GM10847 (cell line): Measurements from ENCODE around the gene IFI6.
A peak's percentile ranks its signal among the peaks of the same experiment; 100 is the strongest.

Experiments used
- POLR2A ChIP-seq: IDR thresholded peaks from 2 replicates; pipeline ENCODE4 v1.6.1; 2011; ENCODE audit not compliant: insufficient read length; ENCODE audit errors: extremely low read depth

IFI6 gene

GRCh38 chr1:27682351-27682944, 10.5 kb upstream of the IFI6 start:
- TF ChIP-seq POLR2A, result no peak

GRCh38 chr1:27678747-27679146, 6.8 kb upstream of the IFI6 start:
- no peak for TF ChIP-seq POLR2A

GRCh38 chr1:27676410-27676809, 4.4 kb upstream of the IFI6 start:
- TF ChIP-seq POLR2A, result no peak

GRCh38 chr1:27672750-27673112, 739 bp upstream of the IFI6 start:
- TF ChIP-seq POLR2A, result no peak

- no peak for TF ChIP-seq POLR2A
Measured at GRCh38 chr1:27669876-27670275, 2.1 kb downstream of the IFI6 start.

GRCh38 chr1:27668808-27669723, 2.9 kb downstream of the IFI6 start:
- no peak for TF ChIP-seq POLR2A

- no peak for TF ChIP-seq POLR2A
Measured at GRCh38 chr1:27668121-27668807, 3.7 kb downstream of the IFI6 start.

- no peak for TF ChIP-seq POLR2A
Measured at GRCh38 chr1:27666791-27667254, 5.2 kb downstream of the IFI6 start.

GRCh38 chr1:27666294-27666693, 5.7 kb downstream of the IFI6 start:
- no peak for TF ChIP-seq POLR2A

GRCh38 chr1:27665016-27665651, 6.9 kb downstream of the IFI6 start:
- TF ChIP-seq POLR2A, result no peak

- no peak for TF ChIP-seq POLR2A
Measured at GRCh38 chr1:27664291-27664690, 7.7 kb downstream of the IFI6 start.

GRCh38 chr1:27662707-27663393, 9.1 kb downstream of the IFI6 start:
- TF ChIP-seq POLR2A, result peak; percentile 18

- no peak for TF ChIP-seq POLR2A
Measured at GRCh38 chr1:27662261-27662660, 9.7 kb downstream of the IFI6 start.

GRCh38 chr1:27661412-27662075, 10.4 kb downstream of the IFI6 start:
- no peak for TF ChIP-seq POLR2A
